Naive thymus-derived CD4-positive, alpha-beta T cell (primary cell): ENCODE measurements around the gene MEI4. TPM values are rescaled to one million over a fixed set of nuclear protein-coding genes. Genes with fewer than 3 reads are reported as not detected.

Source experiments
- ATAC-seq: fragments of 150-1000 bp; cut with Tn5 transposase; 2 replicates; pipeline ENCODE4 v1.10.0; 2021; ENCODE audit warnings: mild to moderate bottlenecking, moderate library complexity
- CTCF ChIA-PET: fragments of 350-600 bp; sonication (Branson Sonifier 250); formaldehyde crosslinking; loops from one replicate; lab custom pipeline; 2021; ENCODE audit warnings: antibody characterized with exemption; lab: Charles Lee
- POLR2A ChIA-PET: fragments of 350-600 bp; sonication (Branson Sonifier 250); formaldehyde crosslinking; loops from one replicate; lab custom pipeline; 2021; ENCODE audit warnings: antibody characterized with exemption, inconsistent platforms; lab: Charles Lee
- DNase-seq, 9 donors: peaks; one replicate each; pipeline versions ENCODE4 v3.0.0 to v3.0.0-alpha.2; 2020 to 2022; ENCODE audit warnings: mixed read lengths in 1 of 9
- H3K27ac ChIP-seq: one replicate; pipeline ENCODE4 v1.7.0; 2013; ENCODE audit warnings: mild to moderate bottlenecking, low read depth, low read length, moderate library complexity
- H3K27me3 ChIP-seq, 2 donors: one replicate each; pipeline ENCODE4 v1.7.0; 2013; ENCODE audit warnings: low read length in 2 of 2, mild to moderate bottlenecking in 2 of 2, moderate library complexity in 2 of 2; ENCODE audit not compliant: control insufficient read depth in 2 of 2, insufficient read depth in 2 of 2
- H3K36me3 ChIP-seq, 3 experiments: 1 replicate in 2 of 3; 2 replicates in 1 of 3; pipeline ENCODE4 v1.7.0; 2013; ENCODE audit warnings: low read length in 3 of 3, mild to moderate bottlenecking in 3 of 3, moderate library complexity in 1 of 3; ENCODE audit not compliant: insufficient read depth in 3 of 3, control insufficient read depth in 2 of 3
- H3K4me1 ChIP-seq, 2 donors: one replicate each; pipeline ENCODE4 v1.7.0; 2013; ENCODE audit warnings: low read length in 2 of 2, mild to moderate bottlenecking in 2 of 2, moderate library complexity in 1 of 2; ENCODE audit not compliant: control insufficient read depth in 2 of 2, insufficient read depth in 2 of 2
- H3K4me3 ChIP-seq: 2 replicates; pipeline ENCODE4 v1.7.0; 2013; ENCODE audit warnings: mild to moderate bottlenecking, low read length
- H3K9me3 ChIP-seq, 3 experiments: 1 replicate in 2 of 3; 2 replicates in 1 of 3; pipeline ENCODE4 v1.7.0; 2013; ENCODE audit warnings: low read length in 3 of 3; ENCODE audit not compliant: control insufficient read depth in 2 of 3
- H3K27ac Mint-ChIP-seq, 9 donors: one replicate each; pipeline ENCODE4 v1.8.0; 2020 to 2022; ENCODE audit warnings: mixed read lengths in 9 of 9, mild to moderate bottlenecking in 8 of 9, moderate library complexity in 5 of 9, inconsistent platforms in 2 of 9
- H3K27me3 Mint-ChIP-seq, 5 donors: one replicate each; pipeline ENCODE4 v1.8.0; 2021 to 2022; ENCODE audit warnings: mixed read lengths in 5 of 5, mild to moderate bottlenecking in 1 of 5
- H3K36me3 Mint-ChIP-seq, 5 donors: one replicate each; pipeline ENCODE4 v1.8.0; 2020 to 2022; ENCODE audit warnings: mixed read lengths in 5 of 5, mild to moderate bottlenecking in 3 of 5, inconsistent platforms in 1 of 5
- H3K4me1 Mint-ChIP-seq, 7 donors: one replicate each; pipeline ENCODE4 v1.8.0; 2020 to 2022; ENCODE audit warnings: mixed read lengths in 7 of 7, mild to moderate bottlenecking in 3 of 7, inconsistent platforms in 1 of 7
- H3K4me3 Mint-ChIP-seq, 10 donors: one replicate each; pipeline ENCODE4 v1.8.0; 2020 to 2022; ENCODE audit warnings: mild to moderate bottlenecking in 10 of 10, mixed read lengths in 10 of 10, moderate library complexity in 6 of 10, inconsistent platforms in 2 of 10
- H3K9me3 Mint-ChIP-seq, 11 donors: one replicate each; pipeline ENCODE4 v1.8.0; 2020 to 2022; ENCODE audit warnings: mixed read lengths in 11 of 11, mild to moderate bottlenecking in 4 of 11, inconsistent platforms in 1 of 11, moderate library complexity in 1 of 11
- intact Hi-C, 2 donors: fragments of 100-400 bp; cut with micrococcal nuclease; formaldehyde crosslinking; loops; one replicate each; pipeline ENCODE4 v1.15.1; 2023
- polyA plus RNA-seq, 2 donors: library from polyadenylated mRNA; unstranded; fragments of 300-500 nt; fragmentation: Illumina TruSeq; gene quantifications; one replicate each; pipeline ENCODE4 v1.2.3, GENCODE V29; 2021
- total RNA-seq, 6 experiments: library from RNA in 5 of 6; stranded (reverse) in 5 of 6; gene quantifications; 1 replicate in 5 of 6; 2 replicates in 1 of 6; pipeline ENCODE4 v1.2.3 and lab custom pipeline; 2021 to 2026

Gene MEI4
- total and polyA plus RNA-seq, 7 experiments from 2014 or later = 0.05 to 0.08 TPM; not detected in 5

GRCh38 chr6:77763124-77763523 is 110.3 kb downstream of the MEI4 start:
- H3K27ac ChIP-seq = no peak overlapping the region
- no peak for DNase-seq
- peaks cover 0 to 13% (median under 1%) of the 10 kb centered on the region in 11 donors for H3K9me3 Mint-ChIP-seq
- no peaks in the 10 kb centered on the region for H3K27me3 ChIP-seq
- no peaks in the 10 kb centered on the region for H3K36me3 Mint-ChIP-seq
- no peak overlapping the region for H3K27ac Mint-ChIP-seq
- H3K4me3 ChIP-seq = no peak overlapping the region
- ATAC-seq = no peak
- no peaks in the 10 kb centered on the region for H3K9me3 ChIP-seq
- no peaks in the 10 kb centered on the region for H3K27me3 Mint-ChIP-seq
- ChIA-PET CTCF (no interaction called here), POLR2A (no interaction called here)
- intact Hi-C loops = no loop called here
- no peak overlapping the region for H3K4me3 Mint-ChIP-seq
- H3K4me1 ChIP-seq = no peaks in the 10 kb centered on the region
- no peaks in the 10 kb centered on the region for H3K4me1 Mint-ChIP-seq
- no peaks in the 10 kb centered on the region for H3K36me3 ChIP-seq

DNA sequence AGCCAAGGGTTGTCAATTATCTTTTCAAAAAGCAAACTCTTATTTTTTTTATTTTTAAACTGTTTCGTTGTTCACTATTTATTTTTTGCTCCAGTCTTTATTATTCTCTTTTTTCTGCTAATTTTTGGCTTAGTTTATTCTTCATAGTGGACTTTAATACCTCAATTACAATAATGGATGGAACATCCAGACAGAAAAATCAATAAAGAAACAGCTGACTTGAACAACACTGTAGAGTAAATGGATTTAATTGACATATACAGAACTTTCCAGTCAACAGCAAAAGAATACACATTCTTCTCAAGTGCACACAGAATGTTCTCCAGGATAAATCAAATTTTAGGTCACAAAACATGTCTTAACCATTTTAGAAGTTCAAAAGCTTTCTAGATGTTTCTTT is 111.5 kb downstream of the MEI4 start:
- Mint-ChIP-seq H3K9me3 (peaks cover 0 to 5% (median 0%) of the 10 kb centered on the region in 11 donors), H3K27me3 (no peaks in the 10 kb centered on the region), H3K4me3 (no peak overlapping the region), H3K27ac (no peak overlapping the region), H3K36me3 (no peaks in the 10 kb centered on the region), H3K4me1 (no peaks in the 10 kb centered on the region)
- POLR2A ChIA-PET = no interaction called here
- Histone ChIP-seq H3K4me3 (no peak overlapping the region), H3K27me3 (no peaks in the 10 kb centered on the region), H3K36me3 (no peaks in the 10 kb centered on the region), H3K27ac (no peak overlapping the region), H3K9me3 (no peaks in the 10 kb centered on the region), H3K4me1 (no peaks in the 10 kb centered on the region)
- ATAC-seq (no peak), DNase-seq (no peak)
- intact Hi-C loops = no loop called here
- CTCF ChIA-PET = no interaction called here

DNA sequence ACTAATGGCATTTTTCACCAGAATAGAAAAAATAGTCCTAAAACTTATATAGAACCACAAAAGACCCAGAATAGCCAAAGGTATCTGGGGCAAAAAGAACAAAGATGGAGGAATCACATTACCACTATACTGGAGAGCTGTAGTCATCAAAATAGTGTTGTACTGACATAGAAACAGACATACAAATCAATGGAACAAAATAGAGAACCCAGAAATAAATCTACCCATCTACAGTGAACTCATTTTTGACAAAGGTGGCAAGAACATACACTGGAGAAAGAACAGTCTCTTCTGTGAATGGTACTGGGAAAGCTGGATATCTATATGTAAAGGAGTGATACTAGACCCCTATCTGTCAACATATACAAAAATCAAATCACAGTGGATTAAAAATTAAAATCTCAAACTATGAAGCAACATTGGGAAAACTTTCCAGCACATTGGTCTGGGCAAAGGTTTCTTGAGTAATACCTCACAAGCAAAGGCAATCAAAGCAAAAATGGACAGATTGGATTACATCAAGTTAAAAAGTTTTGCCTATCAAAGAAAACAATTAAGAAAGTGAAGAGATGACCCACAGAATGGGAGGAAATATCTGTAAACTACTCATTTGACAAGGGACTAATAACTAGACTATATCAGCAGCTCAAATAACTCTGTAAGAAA is 120.5 kb downstream of the MEI4 start:
- Histone ChIP-seq H3K27ac (no peak overlapping the region), H3K4me3 (no peak overlapping the region), H3K36me3 (no peaks in the 10 kb centered on the region), H3K9me3 (no peaks in the 10 kb centered on the region), H3K27me3 (no peaks in the 10 kb centered on the region), H3K4me1 (no peaks in the 10 kb centered on the region)
- ATAC-seq (no peak), DNase-seq (no peak)
- no peaks in the 10 kb centered on the region for H3K27me3 Mint-ChIP-seq
- H3K4me3 Mint-ChIP-seq = no peak overlapping the region
- no peak overlapping the region for H3K27ac Mint-ChIP-seq
- CTCF ChIA-PET = no interaction called here
- POLR2A ChIA-PET = no interaction called here
- H3K4me1 Mint-ChIP-seq = no peaks in the 10 kb centered on the region
- H3K36me3 Mint-ChIP-seq = no peaks in the 10 kb centered on the region
- H3K9me3 Mint-ChIP-seq = peaks cover 0 to 51% (median 6%) of the 10 kb centered on the region in 11 donors
- intact Hi-C loops = no loop called here

DNA sequence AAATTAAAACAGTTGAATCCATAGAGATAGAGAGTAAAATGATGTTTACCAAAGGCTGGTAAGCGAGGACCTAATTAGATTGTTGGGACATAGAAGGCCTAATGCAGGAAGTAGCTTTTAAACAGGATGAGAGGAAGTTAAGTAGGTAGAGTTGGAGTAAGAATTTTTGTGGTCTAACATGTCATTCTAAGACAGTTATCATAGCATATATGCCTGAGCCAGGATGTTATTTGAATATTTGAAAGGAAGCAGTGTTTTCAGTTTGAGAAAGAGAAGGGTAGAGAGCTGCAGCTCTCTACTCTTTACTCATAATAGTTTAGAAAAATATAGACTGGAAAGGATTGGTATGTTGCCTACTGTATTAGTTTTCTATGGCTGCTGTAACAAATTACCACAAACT is 121.6 kb downstream of the MEI4 start:
- H3K27ac ChIP-seq = no peak overlapping the region
- no peak for DNase-seq
- no peaks in the 10 kb centered on the region for H3K36me3 Mint-ChIP-seq
- no peaks in the 10 kb centered on the region for H3K27me3 ChIP-seq
- H3K27me3 Mint-ChIP-seq = no peaks in the 10 kb centered on the region
- ChIA-PET CTCF (no interaction called here), POLR2A (no interaction called here)
- no peaks in the 10 kb centered on the region for H3K4me1 ChIP-seq
- H3K4me3 Mint-ChIP-seq = no peak overlapping the region
- no peak overlapping the region for H3K4me3 ChIP-seq
- H3K27ac Mint-ChIP-seq = no peak overlapping the region
- no peaks in the 10 kb centered on the region for H3K4me1 Mint-ChIP-seq
- H3K36me3 ChIP-seq = no peaks in the 10 kb centered on the region
- intact Hi-C loops = no loop called here
- ATAC-seq = no peak
- no peaks in the 10 kb centered on the region for H3K9me3 ChIP-seq
- H3K9me3 Mint-ChIP-seq = peaks cover 0 to 51% (median 6%) of the 10 kb centered on the region in 11 donors

DNA sequence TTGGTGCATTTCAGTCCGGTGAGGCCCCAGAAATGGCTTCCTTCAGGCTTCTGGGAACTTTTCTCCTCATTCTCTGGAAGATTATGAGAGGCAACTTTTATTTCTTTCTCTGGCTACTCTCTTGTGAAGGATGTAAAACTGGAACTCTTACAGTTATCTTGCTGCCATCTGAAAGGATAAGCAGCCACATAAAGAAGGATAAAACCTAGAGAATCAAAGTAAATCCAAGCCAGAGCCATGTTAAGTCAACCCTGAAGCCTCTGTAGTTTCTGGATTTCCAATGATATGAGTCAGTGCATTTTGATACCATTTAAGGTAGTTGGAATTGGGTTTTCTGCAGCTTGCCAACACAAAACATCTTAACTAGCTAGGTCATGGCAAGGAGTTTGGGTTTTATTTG is 123.6 kb downstream of the MEI4 start:
- intact Hi-C loops = no loop called here
- POLR2A ChIA-PET = no interaction called here

GRCh38 chr6:77778527-77778926 is 125.7 kb downstream of the MEI4 start:
- H3K27ac Mint-ChIP-seq = no peak overlapping the region
- no peaks in the 10 kb centered on the region for H3K27me3 ChIP-seq
- ATAC-seq = no peak
- H3K36me3 Mint-ChIP-seq = no peaks in the 10 kb centered on the region
- ChIA-PET CTCF (no interaction called here), POLR2A (no interaction called here)
- no peak overlapping the region for H3K4me3 ChIP-seq
- H3K9me3 Mint-ChIP-seq = peaks cover 0 to 26% (median 3%) of the 10 kb centered on the region in 11 donors
- H3K9me3 ChIP-seq = no peaks in the 10 kb centered on the region
- no peaks in the 10 kb centered on the region for H3K4me1 Mint-ChIP-seq
- intact Hi-C loops = no loop called here
- no peaks in the 10 kb centered on the region for H3K27me3 Mint-ChIP-seq
- no peaks in the 10 kb centered on the region for H3K4me1 ChIP-seq
- DNase-seq = no peak
- no peak overlapping the region for H3K4me3 Mint-ChIP-seq
- H3K36me3 ChIP-seq = no peaks in the 10 kb centered on the region
- no peak overlapping the region for H3K27ac ChIP-seq

More for the DNA sequence above, 123.6 kb downstream of the MEI4 start:
- Histone ChIP-seq H3K27ac (no peak overlapping the region), H3K36me3 (no peaks in the 10 kb centered on the region), H3K4me1 (no peaks in the 10 kb centered on the region), H3K9me3 (no peaks in the 10 kb centered on the region), H3K4me3 (no peak overlapping the region), H3K27me3 (no peaks in the 10 kb centered on the region)
- Mint-ChIP-seq H3K27ac (no peak overlapping the region), H3K4me1 (no peaks in the 10 kb centered on the region), H3K4me3 (no peak overlapping the region), H3K27me3 (no peaks in the 10 kb centered on the region), H3K36me3 (no peaks in the 10 kb centered on the region), H3K9me3 (peaks cover 0 to 39% (median 5%) of the 10 kb centered on the region in 11 donors)
- ATAC-seq (no peak), DNase-seq (no peak)
- CTCF ChIA-PET = no interaction called here

DNA sequence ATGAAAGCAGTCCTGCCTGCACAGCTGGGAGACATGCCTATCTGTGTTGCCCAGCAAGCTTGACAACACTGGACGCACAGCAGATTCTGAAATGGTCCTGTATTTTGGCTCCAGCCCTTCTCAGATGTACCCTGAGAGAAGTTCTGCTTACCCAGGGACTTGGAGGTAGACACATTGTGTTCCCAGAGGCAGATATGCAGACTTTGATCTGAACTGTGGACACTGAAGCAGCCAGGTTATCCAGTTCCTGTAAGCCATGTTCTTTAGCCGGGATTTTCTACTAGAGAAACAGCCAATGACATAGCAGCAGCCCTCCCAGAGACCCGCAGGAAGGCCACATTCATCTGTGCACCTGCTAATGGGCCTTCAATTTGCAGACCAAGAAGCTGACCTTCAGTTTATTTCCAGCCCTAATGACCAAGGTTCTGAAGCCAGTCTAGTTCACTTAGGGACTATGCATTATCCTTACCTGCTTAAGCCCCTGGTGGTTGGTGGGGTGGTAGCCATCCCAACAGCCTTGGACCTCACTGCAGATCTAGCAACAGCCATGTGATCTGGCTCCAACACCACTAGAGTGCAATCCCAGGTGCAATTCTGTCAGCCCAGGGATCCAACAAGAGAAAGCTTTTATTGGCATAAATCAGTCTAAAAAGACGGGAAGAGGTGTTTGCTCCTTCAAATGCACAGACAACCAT is 134.2 kb downstream of the MEI4 start:
- ATAC-seq (no peak), DNase-seq (no peak)
- no peak overlapping the region for H3K4me3 ChIP-seq
- Mint-ChIP-seq H3K27me3 (no peaks in the 10 kb centered on the region), H3K9me3 (peaks cover 0 to 20% (median 5%) of the 10 kb centered on the region in 11 donors), H3K36me3 (no peaks in the 10 kb centered on the region), H3K4me3 (no peak overlapping the region), H3K27ac (no peak overlapping the region), H3K4me1 (no peaks in the 10 kb centered on the region)
- no peaks in the 10 kb centered on the region for H3K9me3 ChIP-seq
- no peak overlapping the region for H3K27ac ChIP-seq
- no peaks in the 10 kb centered on the region for H3K4me1 ChIP-seq
- ChIA-PET CTCF (no interaction called here), POLR2A (no interaction called here)
- H3K27me3 ChIP-seq = no peaks in the 10 kb centered on the region
- intact Hi-C loops = no loop called here
- no peaks in the 10 kb centered on the region for H3K36me3 ChIP-seq
